Measurements from ENCODE around the gene AGER.
A peak's percentile ranks its signal among the peaks of the same experiment; 100 is the strongest.

The AGER gene

GRCh38 chr6:32195902-32196681, 12.0 kb upstream of the AGER start (continued):
- TF ChIP-seq ZNF514 (tag by site-specific recombination; IDR thresholded peaks at IDR 0.05): no peak
- TF ChIP-seq SCRT1 (tag by site-specific recombination; IDR thresholded peaks at IDR 0.05; ENCODE audit: borderline replicate concordance): no peak
- no peak for TF ChIP-seq INSM2 (tag by site-specific recombination; IDR thresholded peaks at IDR 0.05)
- no peak for TF ChIP-seq YY2 (tag by site-specific recombination; IDR thresholded peaks at IDR 0.05)
- TF ChIP-seq ZNF658 (tag by site-specific recombination; IDR thresholded peaks at IDR 0.05): no peak
- TF ChIP-seq ZNF138 (tag by site-specific recombination; IDR thresholded peaks at IDR 0.05; ENCODE audit: borderline replicate concordance): no peak
- peak; percentile 68 for TF ChIP-seq WT1 (tag by site-specific recombination; IDR thresholded peaks at IDR 0.05)
- TF ChIP-seq ZNF785 (tag by site-specific recombination; IDR thresholded peaks at IDR 0.05): no peak; the same call in 1 of the 2 replicates
- TF ChIP-seq ZNF335 (tag by site-specific recombination; conservative IDR thresholded peaks at IDR 0.05): peak; percentile 98
- peak; percentile 50 for TF ChIP-seq ZBTB17 (tag by site-specific recombination; IDR thresholded peaks at IDR 0.05)
- peak; percentile 98 for TF ChIP-seq ATF2 (tag by site-specific recombination; IDR thresholded peaks at IDR 0.05; ENCODE audit: low read depth)
- no peak for TF ChIP-seq ZNF416 (tag by site-specific recombination; IDR thresholded peaks at IDR 0.05)
- no peak for TF ChIP-seq ZNF677 (tag by site-specific recombination; IDR thresholded peaks at IDR 0.05)
- no peak for TF ChIP-seq ZNF585B (tag by site-specific recombination; IDR thresholded peaks at IDR 0.05)
- TF ChIP-seq SETDB1 (IDR thresholded peaks at IDR 0.05; ENCODE audit: insufficient read length, low read length): no peak
- TF ChIP-seq ZNF670 (tag by site-specific recombination; IDR thresholded peaks at IDR 0.05; ENCODE audit: low read depth): no peak
- peak; percentile 75 for TF ChIP-seq ZIC2 (tag by site-specific recombination; IDR thresholded peaks at IDR 0.05)
- TF ChIP-seq ZNF529 (tag by site-specific recombination; IDR thresholded peaks at IDR 0.05; ENCODE audit: insufficient replicate concordance): no peak
- TF ChIP-seq ZNF521 (tag by site-specific recombination; IDR thresholded peaks at IDR 0.05): no peak
- TF ChIP-seq REPIN1 (tag by site-specific recombination; IDR thresholded peaks at IDR 0.05; ENCODE audit: low read depth): peak; percentile 82
- TF ChIP-seq ZBTB11 (tag by site-specific recombination; conservative IDR thresholded peaks at IDR 0.05; ENCODE audit: low read depth): peak; percentile 33
- no peak for TF ChIP-seq ZNF146 (tag by site-specific recombination; IDR thresholded peaks at IDR 0.05)
- no peak for TF ChIP-seq ZNF837 (tag by site-specific recombination; IDR thresholded peaks at IDR 0.05)
- TF ChIP-seq ZSCAN4 (tag by site-specific recombination; IDR thresholded peaks at IDR 0.05): peak; percentile 40; the same call in 1 of the 2 replicates
- no peak for TF ChIP-seq ZNF266 (tag by site-specific recombination; IDR thresholded peaks at IDR 0.05; ENCODE audit: low read depth)
- no peak for TF ChIP-seq FEZF1 (tag by site-specific recombination; IDR thresholded peaks at IDR 0.05)
- TF ChIP-seq PBX3 (CRISPR knock-in tag; IDR thresholded peaks at IDR 0.05): peak; percentile 77; the same call in 1 of the 2 replicates
- TF ChIP-seq SP3 (tag by site-specific recombination; IDR thresholded peaks at IDR 0.05): peak; percentile 61
- no peak for TF ChIP-seq ZNF175 (tag by site-specific recombination; IDR thresholded peaks at IDR 0.05)
- peak; percentile 27; the same call in 1 of the 2 replicates for TF ChIP-seq ZNF449 (tag by site-specific recombination; IDR thresholded peaks at IDR 0.05)
- no peak for TF ChIP-seq ZNF112 (tag by site-specific recombination; IDR thresholded peaks at IDR 0.05)
